Neural cell (in vitro differentiated cells): ENCODE results near the gene UFSP2.

ENCODE experiments used
- EZH2 ChIP-seq: fragments of 200-600, 300-800 bp; shearing (Covaris generic), sonication (generic); IDR thresholded peaks from 2 replicates; pipeline ENCODE4 v1.6.1; 2014; ENCODE audit warnings: antibody characterized with exemption, low read length, borderline replicate concordance, mild to moderate bottlenecking; ENCODE audit not compliant: insufficient read depth, poor library complexity, severe bottlenecking
- TF ChIP-seq, protein P1 (sequence below): fragments of 450-650 bp; IDR thresholded peaks from 2 replicates; pipeline ENCODE4 v1.5.1; 2014; ENCODE audit warnings: antibody characterized with exemption, mild to moderate bottlenecking, moderate library complexity; ENCODE audit not compliant: poor library complexity, severe bottlenecking

GRCh38 chr4:185361872-185362271, 63.9 kb downstream of the UFSP2 start:
- TF ChIP-seq, protein P1, sequence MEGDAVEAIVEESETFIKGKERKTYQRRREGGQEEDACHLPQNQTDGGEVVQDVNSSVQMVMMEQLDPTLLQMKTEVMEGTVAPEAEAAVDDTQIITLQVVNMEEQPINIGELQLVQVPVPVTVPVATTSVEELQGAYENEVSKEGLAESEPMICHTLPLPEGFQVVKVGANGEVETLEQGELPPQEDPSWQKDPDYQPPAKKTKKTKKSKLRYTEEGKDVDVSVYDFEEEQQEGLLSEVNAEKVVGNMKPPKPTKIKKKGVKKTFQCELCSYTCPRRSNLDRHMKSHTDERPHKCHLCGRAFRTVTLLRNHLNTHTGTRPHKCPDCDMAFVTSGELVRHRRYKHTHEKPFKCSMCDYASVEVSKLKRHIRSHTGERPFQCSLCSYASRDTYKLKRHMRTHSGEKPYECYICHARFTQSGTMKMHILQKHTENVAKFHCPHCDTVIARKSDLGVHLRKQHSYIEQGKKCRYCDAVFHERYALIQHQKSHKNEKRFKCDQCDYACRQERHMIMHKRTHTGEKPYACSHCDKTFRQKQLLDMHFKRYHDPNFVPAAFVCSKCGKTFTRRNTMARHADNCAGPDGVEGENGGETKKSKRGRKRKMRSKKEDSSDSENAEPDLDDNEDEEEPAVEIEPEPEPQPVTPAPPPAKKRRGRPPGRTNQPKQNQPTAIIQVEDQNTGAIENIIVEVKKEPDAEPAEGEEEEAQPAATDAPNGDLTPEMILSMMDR: no peak
- TF ChIP-seq EZH2: no peak
